CD4-positive, alpha-beta T cell treated with Interleukin-6 for 4 hours (primary cell): Measurements from ENCODE around the gene KIAA1958.
"Not testable (repeated sequence)": the region's sequence is repeated elsewhere in the genome, so short reads cannot be mapped to it uniquely, and the experiment has no call there.

Experiments used
- DNase-seq: peaks from one replicate; pipeline ENCODE4 v3.0.0-alpha.2; 2020; ENCODE audit warnings: mixed read lengths

The KIAA1958 gene

DNA sequence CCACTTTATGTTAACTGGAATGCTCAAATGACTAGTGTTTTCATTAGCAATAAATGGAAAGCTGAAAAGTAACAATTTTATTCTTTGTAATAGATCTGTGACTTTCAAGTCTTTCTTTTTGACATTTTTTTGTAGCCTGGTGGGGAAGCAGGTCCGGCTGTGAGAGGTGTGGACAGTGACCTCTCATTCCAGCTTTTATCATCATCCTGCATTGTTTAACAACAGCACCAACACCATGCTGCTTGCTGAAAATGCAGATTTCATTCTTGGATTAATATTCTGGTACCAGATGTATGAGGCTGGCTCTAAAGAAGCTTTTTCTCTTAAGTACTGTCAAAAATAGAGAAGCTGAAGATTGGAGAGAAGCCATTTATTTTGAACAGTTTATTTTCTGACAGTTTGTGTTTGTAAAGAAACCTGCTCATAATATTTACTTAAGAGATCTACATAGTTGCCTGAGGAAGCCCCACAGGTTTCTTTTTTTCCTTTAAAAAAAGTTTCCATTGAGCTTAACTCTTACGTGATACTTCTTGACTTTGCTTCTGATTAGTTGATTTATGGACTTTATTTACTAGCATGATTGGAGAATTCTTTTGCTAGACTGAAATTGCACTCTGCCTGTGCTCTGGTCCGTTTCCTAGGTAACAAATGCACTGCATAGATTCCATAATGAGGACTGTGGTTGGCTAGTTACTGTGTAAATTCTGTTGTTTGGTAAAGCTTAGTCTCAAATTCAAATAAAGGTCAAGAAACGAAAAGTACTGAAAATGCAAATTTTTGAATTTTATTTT lies 3.4 kb downstream of the KIAA1958 start:
- DNase-seq = no peak

DNA sequence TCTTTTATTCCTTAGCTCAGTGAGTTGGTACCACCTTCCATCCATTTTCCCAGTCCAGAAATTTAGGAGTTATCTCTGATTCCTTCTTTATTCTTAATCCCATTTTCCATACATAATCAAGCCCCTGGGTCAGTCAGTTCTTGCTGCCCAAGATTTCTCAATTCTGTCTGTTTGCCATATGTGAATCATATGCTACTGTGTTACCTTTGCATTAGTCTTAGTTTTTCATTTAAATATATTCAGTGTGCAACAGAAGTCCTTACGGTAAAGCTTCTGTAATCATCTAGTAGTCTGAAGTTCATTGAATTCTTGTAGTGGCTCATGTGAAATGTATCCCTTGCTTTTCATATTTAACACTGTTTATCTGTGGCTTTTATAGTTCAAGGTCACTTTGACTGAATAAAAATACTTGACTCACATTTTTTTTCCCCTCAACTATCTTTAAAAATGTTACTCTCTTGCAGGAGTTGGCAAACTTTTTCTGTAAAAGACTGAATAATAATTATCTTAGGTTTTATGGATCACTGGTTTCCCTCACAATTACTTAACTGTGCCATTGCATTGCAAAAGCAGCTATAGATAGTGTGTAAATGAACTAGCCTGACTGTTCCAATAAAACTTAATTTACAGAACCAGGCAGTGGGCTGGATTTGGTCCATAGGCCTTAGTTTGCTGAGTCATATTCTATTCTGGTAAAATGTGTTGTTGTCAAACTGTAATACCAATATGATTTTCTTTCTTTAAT lies 6.9 kb downstream of the KIAA1958 start:
- DNase-seq = no peak

DNA sequence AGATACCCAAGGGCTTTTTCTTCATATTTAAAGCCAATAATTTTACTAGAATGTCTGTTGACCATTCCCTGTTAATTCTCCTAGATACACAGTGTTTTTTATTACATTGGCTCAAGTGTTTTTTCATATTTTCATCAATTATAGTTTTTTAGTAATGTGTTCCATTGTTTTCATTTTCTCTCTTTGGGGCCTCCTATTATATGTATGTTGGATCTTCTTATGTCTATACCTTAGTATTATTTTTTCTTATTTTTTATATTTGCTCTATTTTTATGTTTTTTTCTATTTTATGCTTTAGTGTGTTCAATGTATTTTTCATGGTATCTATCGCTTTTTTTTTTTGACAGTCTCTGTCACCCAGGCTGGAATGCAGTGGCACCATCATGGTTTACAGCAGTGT lies 7.5 kb downstream of the KIAA1958 start:
- DNase-seq = no peak

DNA sequence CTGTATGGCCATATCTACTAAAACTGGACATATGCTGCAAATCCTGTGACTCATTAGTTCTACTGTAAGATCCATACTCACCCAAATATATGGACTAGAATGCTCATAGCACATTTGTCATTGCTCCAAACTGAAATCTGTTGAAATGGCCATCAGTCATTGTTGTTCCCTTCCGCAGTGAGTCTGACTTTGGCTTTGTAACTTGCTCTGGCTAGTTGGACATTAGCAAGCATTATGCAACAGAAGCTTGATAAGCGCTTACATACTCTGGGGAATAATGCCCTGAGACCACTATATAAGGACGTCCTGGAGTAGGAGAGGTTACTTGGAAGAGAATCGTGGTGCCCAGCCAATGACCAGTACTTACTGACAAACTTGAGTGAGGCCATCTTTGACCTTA lies 9.0 kb downstream of the KIAA1958 start:
- no peak for DNase-seq

DNA sequence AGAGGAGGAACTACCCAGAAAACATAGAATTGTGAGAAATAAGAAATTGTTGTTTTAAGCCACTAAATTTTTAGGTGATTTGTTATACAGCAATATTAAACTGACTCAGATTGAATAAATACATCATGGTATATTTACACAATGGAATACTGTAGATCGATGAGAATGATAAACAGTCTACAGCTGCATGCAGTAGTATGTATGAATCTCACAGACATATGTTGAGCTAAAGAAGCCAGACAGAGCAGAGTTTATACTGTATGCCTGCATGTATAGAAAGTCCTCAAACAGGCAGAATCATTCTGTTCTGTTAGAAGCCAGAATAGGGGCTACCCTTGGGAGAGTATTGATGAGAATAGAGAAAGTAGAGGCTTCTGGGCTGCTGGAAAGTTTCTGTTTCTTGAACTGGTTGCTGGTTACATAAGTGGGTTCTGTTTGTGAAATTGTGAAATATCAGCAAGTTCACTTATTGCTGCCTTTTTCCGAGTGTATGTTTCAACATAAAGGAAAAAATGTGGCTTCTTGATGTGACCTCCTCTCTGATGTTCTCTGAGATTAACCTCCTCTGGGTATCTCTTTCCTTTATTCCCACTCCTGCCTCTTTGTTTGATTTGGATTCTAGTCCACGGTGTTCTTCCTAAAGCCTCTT lies 9.6 kb downstream of the KIAA1958 start:
- DNase-seq = no peak

DNA sequence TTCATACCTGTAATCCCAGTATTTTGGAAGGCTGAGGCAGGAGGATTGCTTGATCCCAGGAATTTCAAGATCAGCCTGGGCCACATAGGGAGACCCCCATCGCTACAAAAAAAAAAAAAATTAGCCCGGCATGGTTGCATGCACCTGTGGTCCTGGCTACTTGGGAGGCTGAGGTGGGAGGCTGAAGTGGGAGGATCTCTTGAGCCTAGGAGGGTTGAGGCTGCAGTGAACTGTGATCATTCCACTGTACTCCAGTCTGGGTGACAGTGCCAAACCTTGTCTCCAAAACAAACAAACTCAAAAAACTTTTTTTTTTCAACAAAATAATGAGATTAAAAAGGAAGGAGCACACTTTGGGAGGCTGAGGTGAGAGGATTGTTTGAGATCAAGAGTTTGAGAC lies 14.2 kb downstream of the KIAA1958 start:
- no peak for DNase-seq

DNA sequence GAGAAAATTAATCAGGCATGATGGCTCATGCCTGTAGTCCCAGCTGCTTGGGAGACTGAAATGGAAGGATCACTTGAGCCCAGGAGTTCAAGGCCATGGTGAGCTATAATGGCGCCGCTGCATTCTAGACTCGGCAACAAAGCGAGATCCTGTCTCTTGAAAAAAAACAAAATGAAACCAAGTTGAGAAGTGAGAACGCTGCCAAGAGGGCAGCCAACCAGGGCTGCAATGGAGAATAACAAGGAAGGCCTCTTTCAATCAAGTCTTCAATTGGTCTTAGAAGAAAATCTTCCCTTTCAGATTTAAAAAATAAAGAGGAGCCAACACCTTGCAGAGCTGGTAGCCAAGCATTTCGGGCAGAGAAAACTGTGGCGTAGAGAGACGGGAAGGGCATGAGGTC lies 14.7 kb downstream of the KIAA1958 start:
- DNase-seq = no peak

DNA sequence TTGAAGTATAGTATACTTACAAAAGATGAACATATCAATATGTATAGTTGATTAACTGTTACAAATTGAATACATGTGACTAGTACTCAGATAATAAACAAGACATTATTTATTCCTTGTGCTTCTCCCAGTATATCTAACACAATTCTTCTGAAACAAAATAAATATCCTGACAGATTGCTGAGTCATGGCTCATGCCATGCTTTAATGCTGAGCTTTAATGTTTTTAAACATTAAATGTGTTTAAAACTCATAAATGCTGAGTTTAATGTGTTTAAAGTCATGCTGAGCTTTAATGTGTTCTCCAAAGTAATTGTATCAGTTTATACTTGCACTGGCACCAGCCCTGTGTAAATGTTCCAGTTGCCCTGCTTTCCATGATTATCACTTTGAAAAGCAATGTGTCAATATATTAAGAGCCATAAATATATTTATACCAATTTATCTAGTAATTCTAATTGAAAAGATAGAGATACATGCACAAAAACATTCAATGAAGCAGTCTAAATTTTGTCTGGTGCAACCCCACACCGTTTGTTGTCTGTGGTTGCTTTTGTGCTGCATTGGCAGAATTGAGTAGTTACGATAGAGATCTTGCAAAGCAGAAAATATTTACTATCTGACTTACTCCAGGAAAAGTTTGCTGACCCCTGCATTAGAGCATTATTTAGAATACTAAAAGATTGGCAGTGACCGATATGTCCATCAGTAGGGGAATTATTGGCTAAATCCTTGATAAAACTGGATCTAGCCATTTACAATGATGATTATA lies 15.7 kb downstream of the KIAA1958 start:
- no peak for DNase-seq

DNA sequence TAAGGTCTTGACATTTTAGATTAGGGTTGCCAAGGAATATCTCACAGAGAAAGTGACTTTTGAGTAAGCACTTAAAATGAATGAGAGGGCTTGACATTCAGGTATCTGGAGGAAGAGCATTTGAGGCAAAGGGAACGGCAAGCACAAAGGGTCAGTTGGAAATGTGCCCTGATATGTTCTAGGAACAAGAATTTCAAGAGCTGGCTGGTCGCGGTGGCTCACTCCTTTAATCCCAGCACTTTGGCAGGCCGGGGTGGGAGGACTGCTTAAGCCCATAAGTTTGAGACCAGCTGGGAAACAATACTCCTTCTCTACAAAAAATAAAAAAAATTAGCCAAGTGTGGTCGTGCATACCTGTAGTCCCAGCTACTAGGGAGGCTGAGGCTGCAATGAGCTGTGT lies 16.5 kb downstream of the KIAA1958 start:
- no peak for DNase-seq

DNA sequence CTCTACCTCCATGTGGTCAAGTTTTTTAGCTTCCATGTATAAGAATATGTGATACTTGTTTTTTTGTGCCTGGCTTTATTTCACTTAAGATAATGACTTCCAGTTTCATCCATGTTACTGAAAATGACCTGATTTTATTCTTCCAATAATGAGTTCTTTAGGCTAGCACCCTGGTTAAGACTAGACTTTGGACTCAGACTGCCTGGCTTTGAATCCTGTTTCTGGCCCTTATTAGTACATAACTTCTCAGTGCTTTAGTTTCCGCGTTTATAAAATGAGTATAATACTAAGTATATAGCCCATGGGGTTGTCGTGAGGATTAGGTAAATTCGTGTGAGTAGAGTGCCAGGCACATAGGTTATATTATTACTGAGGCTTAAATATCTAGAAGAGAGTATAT lies 18.5 kb downstream of the KIAA1958 start:
- DNase-seq = no peak

DNA sequence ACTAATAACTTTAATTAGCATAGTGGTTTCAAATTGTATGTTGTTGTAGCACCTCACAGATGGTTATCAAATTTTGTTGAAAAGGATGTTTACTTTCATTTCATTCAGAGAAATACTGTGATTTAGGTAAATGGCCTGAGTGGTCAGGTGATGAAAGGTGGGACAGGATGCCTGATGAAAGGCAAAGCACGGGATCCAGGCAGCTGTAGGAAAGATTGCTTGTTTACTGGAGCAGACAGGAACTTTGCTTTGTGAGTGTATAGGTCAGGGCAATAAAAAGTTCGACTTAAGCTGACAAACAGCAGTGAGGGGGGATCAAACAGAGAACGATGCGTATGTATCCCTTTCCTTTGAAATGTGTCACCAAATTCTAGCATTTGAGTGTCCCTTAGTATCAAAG lies 19.0 kb downstream of the KIAA1958 start:
- DNase-seq = no peak

DNA sequence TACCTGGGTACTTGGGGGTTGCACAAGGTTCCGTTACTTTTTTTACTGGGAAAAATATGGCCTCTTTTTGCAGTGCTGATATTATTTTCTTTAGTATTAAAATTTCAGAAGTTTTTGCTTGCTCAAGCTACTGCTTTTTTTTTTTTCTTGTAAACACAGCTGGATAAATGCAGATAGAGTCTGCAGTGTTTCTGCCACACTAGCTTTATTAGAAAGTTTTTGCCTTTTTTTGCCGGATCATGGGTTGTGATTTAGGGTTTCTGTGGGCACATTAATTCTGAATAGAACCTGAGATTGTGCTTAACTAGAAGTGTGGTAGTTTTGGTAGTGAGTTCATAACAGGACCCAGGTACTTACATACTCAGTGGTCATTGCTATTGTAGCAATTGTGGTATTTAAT lies 19.9 kb downstream of the KIAA1958 start:
- DNase-seq = no peak

DNA sequence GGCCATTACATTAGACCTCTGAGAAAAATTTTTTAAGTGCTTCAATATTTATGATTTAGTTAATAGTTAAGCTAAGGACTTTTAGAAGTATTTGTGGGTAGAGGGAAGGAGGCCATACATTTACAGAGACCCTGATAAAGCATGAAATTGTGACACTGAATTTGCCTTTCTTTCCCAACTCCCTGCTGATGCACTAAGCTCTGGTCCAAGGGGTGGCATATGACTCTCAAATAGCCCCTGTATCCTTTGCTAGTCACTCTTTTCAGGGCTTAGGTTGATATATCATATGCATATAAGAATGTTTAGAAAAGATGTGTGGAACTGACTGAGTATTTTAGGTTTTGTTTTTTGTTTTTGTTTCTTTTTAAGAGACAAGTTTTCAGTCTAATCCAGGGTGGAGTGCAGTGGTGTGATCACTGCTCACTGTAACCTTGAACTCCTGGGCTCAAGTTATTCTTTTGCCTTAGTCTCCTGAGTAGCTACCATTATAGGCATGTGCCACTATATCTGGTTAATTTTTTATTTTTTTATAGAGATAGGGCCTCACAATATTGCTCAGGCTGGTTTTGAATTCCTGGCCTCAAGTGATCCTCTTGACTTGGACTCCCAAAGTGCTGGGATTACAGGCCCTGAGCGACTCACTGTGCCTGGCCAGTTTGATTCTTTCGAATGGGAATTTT lies 20.5 kb downstream of the KIAA1958 start:
- no peak for DNase-seq

DNA sequence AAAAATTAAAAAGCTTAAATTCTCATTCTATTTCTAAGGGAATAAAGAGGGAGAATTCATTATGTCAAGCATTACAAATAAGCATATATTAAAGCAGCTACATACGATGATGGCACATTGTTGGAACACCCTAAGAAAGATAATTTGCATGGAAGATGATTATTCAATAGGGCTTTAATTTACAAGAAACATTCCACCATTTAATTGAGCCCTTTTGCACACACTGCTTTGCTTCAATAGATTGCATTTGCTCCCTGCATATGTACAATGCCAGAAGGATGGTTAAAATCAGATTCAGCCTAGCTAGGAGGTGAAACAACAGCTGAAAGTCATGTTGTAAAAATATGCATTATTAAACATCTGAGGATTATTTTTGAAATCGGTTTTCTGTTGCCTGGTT lies 21.8 kb downstream of the KIAA1958 start:
- no peak for DNase-seq

DNA sequence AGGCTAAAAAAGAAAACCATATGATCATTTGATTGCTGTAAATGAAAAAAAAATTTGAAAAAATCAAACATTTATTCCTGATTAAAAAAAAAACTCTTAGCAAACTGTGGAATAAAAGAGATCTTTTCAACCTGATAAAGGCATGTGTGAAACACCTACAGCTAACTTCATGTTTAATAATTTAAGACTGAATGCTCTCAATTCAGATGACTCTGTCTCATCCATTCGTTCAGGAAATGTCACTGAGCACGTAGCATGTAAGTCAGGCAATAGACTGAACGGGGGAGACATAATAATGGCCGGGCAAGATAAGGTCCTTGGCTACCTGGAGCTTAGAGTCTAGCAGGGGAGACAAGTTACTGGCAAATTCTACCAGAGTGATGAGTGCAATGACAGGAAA lies 25.8 kb downstream of the KIAA1958 start:
- DNase-seq = not testable (repeated sequence)

DNA sequence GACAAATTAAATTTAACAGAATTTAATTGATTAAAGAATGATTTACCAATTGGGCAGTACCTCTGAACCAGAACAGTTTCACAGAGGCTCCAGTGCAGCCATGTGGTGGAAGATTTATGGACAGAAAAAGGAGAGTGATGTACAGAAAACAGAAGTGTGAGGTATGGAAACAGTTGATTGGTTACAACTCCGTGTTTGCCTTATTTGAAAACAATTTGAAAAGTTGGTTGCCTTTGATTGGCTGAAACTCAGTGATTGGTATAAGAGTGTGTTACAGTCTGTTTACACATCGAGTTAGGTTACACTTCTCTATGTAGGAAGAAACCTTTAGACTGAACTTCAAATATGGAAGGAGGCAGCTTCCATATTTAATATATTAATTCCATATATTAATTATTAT lies 30.1 kb downstream of the KIAA1958 start:
- DNase-seq = no peak

DNA sequence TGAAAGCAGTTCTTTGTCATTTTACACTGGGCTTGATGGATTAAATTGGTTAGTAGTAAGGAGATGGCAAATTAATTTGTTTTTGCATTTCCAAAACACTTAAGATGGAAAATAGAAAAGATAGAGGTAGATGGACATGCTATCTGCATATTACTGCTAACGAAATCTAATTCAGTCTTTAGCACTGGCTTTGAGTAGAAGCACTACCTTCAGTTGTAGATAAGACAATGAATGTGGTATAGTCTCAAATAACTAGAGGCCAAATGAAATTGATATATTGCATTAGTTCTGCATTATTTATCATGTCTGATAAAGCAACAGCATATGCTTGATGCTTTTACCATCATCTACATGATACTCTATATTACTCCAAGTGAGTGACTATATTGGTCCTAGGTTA lies 33.4 kb downstream of the KIAA1958 start:
- DNase-seq = no peak

DNA sequence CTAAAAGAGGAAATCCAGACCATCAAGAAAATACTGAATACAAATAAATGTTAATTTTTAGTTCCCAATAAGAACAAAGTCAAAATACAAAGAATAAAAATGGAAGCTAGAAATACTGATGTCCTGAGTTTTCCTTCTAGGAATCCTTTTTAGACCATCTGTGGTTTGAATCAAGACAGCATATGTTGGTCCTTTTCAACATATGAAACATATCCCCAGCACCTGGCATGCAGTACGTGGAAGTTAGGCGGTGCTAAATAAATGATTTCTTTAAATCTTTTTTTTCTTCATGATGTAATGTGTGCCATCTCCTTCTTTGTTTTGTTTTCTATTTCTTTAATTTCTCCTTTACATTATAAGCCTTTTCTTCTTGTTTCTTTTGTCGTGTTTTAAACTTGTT lies 34.0 kb downstream of the KIAA1958 start:
- no peak for DNase-seq

DNA sequence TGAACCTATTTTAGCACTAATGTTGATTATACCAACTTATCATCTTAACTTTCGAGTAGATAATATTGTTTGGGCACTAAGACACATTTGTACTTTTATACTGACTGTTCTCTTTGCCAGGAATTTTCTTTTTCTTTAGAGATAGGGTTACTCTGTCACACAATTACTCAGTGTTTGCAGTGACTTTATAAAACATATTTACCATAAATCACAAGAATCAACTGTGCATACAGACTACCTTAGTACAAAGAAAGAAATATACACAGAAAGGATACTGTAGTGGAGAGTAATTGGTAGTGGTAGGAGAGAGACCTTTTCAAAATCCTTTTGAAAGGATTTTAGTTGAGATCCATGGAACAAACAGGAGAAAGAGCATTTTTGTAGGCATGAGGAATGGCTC lies 40.3 kb downstream of the KIAA1958 start:
- no peak for DNase-seq

DNA sequence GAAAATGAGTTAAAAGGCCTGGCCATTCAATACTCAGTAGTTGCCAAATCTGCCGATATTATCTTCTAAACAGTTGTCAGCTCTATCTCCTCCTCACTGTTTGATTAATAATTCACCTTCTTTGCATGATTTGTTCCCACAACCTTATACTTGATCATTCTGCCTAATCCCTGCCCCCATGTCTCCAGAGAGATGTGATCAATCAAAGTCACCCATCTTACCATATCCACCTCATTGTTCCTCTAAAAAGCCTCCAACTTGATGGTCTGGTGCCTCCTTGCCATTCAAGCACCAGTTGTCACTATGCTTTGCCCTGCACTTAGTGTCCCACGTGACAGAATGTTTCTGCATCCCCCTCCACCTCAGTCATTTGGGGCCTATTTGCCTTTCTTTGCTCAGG lies 41.3 kb downstream of the KIAA1958 start:
- DNase-seq = no peak

DNA sequence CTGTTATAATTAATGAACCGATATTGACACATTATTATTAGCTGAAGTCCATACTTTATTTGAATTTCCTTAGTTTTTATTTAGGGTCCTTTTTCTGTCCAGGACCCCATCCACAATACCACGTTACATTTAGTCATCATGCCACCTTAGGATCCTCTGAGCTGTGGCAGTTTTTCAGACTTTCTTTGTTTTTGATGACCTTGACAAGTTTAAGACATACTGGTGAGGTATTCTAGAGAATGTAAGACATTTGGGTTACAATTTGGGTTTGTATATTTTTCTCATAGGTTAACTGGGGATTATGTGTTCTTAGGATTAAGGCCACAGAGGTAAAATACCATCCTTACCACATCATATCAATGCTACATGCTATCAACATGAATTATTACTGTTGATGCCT lies 42.7 kb downstream of the KIAA1958 start:
- DNase-seq = no peak

DNA sequence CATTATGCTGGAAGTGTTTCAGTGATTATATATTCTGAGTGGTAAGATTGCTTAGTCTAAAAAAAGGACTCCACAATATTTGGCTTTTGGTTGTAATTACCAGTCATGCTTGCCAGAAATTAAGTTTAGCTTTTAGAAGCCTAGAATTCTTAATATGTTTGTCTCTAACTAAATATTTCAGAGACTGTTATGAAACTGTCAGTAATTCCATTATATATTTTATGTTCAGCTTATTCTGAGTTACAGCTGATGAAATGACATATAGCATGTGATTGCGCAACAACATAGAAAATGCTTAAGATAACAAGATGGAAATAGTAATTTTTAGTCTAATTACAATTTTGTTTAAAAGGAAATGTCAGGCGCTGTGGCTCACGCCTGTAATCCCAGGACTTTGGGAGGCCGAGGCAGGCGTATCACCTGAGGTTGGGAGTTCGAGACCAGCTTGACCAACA lies 44.2 kb downstream of the KIAA1958 start:
- no peak for DNase-seq
